Stimulated activated CD8-positive, alpha-beta memory T cell treated with anti-CD3 and anti-CD28 coated beads, Interleukin-12 subunit alpha, Interleukin-12 subunit beta, amount 100 ng/mL, for 1 hour (primary cell): ENCODE measurements around the gene MRPL51.

Experiments used
- DNase-seq: peaks from one replicate; pipeline ENCODE4 v3.0.0-alpha.2; 2020; ENCODE audit warnings: low read depth

The MRPL51 gene

DNA sequence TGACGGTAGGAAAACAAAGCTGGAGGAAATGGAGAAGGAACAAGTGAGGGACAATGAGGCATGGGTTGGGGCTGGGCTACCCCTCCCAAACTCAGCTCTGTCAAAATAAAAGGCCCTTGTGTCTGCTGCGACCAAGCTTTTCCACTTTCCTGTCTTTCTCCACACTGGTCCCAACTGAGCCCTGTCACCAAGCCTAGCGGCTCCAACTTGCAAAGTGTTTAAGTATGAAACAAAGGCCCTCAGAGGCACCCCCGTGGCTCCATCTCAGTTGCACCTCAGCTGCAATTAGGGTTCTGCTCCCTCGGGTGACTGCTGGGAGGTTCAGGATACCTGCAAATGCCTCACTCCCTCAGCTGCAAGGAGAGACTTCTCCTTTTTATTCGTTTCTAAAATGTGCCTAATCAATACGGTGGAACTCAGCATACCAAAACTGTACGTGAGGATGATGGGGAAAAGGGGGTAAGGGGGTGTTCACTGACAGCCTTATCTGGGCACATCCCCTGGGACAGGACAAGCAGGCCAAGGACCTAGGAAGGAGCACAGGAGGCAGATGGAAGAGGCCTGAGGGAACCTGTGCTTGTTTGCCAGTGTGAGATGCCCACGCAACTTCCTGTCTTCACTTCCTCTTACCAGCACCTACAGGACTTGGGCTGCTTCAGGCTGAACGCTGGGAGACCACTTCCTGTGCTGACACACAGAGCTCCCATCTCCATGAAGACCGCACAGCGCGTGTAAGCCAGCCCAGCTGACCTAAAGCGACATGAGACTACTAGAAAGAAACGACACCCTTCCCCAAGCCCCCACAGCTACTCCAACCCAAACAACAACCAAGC lies 31.4 kb downstream of the MRPL51 start:
- peak; percentile 68 for DNase-seq

DNA sequence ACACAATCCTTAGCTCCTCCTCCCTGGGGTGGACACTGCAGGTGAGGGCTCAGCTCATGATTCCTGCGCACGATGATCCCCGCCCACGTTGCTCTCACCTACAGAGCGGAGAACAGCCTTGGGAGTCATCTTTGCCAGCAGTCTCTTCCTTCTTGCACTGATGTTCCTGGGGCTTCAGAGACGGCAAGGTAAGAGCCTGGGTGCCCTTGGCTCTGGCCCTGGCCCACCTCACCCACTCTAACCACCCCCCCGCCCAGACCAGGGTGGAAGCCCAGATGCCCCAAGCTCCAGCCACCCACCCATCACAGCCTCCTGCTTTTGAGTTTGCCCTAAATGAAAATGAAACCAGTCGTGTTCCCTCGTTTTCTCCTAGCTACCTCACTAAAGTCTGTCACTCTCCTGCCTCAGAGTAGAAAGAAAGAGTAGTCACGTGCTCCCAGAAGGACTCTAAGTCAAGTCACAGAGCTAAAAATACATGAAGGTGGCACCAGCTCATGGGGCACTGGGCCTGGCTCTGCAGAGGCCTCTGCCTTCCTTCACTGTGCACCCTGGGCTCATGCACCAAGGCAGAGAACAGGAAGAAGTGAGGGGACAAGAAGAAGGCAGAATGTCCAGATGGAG lies 32.2 kb downstream of the MRPL51 start:
- DNase-seq, result no peak

DNA sequence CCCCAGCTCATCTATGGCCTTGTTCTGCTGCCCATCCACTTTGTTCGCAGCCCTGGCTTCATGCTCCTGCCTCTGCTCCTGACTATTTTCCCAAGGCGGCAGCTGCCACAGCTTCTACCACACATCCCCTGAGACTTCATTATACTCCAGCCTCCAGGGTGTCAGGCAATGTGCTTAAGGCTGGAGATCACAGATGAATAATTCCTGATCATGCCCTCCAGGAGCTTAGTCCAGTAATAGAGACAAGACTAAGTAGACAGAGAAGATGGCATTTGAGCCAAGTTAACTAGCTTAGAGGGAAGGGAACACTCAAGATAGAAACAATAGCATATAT lies 34.1 kb downstream of the MRPL51 start:
- no peak for DNase-seq

DNA sequence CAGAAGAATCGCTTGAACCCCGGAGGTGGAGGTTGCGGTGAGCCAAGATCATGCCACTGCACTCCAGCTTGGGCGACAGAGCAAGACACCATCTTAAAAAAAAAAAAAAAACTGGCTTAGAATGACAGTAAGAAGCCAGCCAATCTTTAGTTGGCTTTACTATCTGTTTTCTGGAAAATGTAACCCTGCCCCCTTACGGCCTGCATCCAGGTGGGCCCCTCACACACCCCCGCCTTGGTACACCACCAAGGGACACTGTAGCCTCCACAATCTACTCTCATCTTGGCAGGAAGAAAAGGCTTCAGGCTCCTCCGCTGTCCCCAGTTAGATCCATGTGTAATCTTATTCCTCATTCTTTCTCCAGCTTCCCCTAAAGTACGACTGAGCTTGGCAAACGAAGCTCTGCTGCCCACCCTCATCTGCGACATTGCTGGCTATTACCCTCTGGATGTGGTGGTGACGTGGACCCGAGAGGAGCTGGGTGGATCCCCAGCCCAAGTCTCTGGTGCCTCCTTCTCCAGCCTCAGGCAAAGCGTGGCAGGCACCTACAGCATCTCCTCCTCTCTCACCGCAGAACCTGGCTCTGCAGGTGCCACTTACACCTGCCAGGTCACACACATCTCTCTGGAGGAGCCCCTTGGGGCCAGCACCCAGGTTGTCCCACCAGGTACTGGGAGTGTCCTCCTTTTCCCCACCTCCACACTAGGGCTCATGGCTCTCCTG lies 34.6 kb downstream of the MRPL51 start:
- no peak for DNase-seq

DNA sequence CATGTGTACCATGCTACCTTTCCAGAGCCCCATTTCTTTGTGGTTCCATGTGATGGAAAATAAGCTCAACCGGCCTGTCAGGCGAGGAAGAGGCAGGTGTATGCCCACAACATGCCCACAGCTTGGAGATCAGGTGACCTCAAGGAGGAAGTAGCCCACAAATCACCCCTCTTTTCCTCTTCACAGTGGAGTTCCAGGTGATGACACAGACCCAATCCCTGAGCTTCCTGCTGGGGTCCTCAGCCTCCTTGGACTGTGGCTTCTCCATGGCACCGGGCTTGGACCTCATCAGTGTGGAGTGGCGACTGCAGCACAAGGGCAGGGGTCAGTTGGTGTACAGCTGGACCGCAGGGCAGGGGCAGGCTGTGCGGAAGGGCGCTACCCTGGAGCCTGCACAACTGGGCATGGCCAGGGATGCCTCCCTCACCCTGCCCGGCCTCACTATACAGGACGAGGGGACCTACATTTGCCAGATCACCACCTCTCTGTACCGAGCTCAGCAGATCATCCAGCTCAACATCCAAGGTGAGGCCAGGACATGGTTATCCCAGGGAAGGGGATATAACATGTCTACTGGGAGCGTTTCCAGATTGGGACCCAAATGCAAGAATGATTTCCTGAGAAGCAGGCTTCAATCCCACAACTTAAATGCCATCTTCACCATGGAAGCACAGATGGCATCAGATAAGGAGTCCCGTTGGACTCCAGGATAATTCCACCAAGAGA lies 35.7 kb downstream of the MRPL51 start:
- DNase-seq, result no peak

DNA sequence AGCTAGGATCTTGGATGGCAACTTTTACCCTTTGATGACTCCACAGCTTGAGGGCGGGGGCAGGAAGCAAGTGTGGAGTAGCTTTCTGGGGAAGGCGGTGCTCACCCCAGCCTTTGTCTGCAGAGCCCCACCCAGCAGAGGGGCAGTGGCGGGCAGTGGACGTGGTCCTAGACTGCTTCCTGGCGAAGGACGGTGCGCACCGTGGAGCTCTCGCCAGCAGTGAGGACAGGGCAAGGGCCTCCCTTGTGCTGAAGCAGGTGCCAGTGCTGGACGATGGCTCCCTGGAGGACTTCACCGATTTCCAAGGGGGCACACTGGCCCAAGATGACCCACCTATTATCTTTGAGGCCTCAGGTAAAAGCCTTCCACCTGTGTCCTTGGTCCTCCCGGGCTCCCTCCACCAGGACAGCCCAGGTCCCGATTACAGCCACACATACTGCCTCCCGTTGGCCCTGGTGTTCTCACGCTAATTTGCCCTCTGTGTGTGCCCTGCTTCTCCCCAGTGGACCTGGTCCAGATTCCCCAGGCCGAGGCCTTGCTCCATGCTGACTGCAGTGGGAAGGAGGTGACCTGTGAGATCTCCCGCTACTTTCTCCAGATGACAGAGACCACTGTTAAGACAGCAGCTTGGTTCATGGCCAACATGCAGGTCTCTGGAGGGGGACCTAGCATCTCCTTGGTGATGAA lies 40.0 kb downstream of the MRPL51 start:
- no peak for DNase-seq

DNA sequence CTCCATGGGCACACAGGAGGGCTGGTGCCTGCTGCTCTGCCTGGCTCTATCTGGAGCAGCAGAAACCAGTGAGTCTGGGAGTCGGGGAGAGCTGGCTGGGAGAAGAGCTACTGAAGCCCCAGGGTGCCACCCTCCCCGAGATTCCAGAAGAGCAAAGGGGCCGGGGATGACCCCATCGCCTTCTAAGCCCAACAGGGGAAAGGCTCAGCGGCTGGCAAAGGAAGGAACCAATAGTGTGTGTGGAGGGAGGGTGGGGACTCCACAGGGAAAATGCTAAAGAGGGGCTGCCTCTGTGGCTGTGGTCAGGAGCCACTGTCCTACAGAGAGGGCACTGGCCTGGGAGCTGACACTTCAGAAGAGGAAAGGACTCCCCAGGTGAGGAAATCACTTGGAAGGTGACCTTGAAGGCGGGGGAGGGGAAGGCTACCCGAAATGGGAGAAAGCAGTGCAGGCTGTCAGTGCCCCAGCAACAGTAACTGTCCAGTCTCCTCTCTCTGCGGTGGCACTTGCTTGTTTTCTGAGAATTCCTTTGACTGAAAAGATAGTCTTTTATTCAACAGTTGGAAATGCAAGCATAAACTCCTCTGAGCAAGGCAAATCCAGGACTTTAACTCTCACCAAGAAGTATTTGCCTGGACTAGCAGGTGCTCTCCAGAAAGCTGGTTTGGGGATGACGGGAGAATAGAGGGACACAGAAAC lies 40.7 kb downstream of the MRPL51 start:
- no peak for DNase-seq

DNA sequence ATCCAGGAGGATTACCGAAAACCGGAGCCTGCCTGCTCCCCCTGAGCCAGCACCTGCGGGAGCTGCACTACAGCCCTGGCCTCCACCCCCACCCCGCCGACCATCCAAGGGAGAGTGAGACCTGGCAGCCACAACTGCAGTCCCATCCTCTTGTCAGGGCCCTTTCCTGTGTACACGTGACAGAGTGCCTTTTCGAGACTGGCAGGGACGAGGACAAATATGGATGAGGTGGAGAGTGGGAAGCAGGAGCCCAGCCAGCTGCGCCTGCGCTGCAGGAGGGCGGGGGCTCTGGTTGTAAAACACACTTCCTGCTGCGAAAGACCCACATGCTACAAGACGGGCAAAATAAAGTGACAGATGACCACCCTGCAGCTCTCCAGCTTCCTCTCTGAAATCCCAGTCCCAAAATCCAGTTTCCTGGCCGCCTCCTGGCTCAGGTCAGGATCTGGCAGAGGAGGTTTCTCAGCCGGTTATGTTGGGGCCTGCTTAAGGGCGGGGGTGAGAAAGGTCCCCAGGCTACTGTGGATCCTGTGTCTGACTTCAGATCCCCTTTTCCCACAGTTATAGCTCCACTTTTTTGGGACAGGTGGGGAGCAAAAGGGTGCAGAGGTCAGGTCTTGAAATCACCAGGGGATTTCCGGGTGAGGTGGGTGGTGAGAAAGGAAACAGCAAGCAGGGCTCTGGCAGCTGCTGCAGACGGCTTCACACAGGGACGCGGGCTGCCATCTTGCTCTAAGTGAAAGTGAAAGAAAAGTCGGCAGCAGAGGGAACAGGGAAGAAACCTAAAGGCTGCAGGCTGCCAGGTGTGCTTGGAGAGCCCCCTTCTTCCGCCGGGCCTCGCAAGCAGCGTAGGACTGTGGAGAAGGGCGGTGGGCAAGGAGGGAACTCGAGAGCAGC lies 41.5 kb downstream of the MRPL51 start, which contains the start of gene TAPBPL:
Gene TAPBPL, plus strand, starts transcription at position 695 of the 897 bp plus-strand sequence. CDS start 207 bp downstream, outside the sequence.
- peak; percentile 58 for DNase-seq

DNA sequence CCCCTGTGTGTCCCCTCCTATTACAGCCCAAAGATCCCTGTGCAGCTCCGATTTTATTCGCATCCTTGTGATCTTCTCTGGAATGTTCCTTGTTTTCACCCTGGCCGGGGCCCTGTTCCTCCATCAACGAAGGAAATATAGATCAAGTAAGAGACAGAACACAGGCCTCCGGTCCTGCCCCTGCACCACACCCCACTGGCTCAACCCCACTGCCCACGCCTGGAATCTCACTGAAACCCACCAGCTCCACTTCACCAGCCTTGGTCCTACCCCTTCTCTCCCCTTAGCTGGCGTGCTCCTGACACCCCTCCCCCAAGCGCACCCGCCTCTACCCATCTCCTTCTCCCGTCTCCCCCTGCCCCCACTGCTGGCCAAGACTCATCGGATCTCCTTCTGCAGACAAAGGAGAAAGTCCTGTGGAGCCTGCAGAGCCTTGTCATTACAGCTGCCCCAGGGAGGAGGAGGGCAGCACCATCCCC lies 42.2 kb downstream of the MRPL51 start:
- DNase-seq, result no peak

DNA sequence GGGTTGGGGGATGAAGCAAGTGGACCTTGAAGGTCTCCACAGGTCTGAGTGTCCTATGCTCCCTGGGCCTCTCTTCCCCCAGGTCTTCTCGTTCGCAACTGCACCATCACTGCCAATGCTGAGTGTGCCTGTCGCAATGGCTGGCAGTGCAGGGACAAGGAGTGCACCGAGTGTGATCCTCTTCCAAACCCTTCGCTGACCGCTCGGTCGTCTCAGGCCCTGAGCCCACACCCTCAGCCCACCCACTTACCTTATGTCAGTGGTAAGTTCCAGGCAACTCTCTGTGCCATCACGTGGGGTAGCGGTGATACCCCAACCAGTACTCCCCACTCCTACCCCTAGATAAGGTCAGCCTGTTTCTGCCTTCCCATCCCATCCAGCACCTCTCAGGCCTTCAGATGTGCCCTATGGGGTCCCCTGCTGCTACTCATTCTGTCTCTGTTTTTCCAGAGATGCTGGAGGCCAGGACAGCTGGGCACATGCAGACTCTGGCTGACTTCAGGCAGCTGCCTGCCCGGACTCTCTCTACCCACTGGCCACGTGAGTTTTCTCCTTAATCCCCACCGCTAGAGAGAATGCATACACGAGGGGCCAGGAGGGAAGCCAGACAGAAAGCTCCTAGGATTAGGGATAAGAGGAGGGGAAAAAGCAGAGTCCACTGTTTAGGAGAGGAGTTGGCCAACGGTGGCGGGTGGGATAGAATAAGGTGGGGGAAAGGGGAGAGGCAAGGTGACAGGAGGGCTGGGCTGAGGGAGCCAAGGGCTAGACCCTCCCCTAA lies 42.8 kb downstream of the MRPL51 start:
- no peak for DNase-seq

DNA sequence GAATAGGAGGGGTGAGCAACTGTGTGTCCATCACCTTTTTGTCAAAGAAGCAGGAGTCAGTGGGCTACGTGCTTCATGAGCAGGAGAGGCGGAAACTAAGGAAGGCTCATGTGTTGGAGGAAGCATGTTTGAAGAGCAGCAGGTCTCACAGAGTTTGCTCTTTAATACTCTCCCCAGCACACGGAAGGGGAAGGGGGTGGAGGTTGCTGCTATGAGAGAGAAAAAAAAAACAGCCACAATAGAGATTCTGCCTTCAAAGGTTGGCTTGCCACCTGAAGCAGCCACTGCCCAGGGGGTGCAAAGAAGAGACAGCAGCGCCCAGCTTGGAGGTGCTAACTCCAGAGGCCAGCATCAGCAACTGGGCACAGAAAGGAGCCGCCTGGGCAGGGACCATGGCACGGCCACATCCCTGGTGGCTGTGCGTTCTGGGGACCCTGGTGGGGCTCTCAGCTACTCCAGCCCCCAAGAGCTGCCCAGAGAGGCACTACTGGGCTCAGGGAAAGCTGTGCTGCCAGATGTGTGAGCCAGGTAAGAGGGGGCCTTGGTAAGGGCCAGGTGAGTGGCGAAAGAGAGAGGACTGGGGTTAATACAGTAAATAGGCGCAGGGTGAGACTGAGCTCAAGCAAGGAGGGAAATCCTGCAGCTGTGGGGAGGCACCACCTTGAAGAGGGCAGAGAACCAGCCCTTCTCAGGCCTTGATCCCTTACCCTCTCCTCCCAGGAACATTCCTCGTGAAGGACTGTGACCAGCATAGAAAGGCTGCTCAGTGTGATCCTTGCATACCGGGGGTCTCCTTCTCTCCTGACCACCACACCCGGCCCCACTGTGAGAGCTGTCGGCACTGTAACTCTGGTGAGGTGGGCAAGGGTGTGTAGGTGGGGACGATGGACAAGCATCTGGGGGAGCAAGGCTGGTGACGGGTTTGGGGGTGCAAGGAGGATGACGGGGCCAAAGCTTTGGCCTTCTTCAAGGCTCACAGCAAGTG lies 48.1 kb downstream of the MRPL51 start, which contains the start of gene CD27:
Gene CD27, plus strand, starts transcription at position 252 of the 985 bp plus-strand sequence. Its CDS starts 141 bp downstream, at position 393.
- DNase-seq, result no peak

DNA sequence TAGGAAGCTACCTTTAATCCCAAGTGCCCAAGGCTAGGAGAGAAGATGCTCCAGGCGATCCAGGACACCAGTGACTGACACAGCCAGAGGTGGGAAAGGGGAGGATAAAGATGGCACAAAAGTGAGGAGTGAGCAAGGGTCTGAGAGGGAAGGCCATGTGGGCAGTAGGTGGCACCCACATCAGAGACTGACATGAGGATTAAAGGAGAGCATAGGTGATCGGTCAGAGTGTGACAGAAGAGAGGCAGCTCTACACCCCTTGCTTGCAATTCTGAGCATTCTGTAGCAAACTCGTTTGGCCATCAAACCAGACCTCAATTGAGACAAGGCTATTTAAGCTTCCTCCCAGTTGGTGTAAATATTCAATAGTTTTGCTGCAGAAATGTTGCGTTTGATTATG lies 49.0 kb downstream of the MRPL51 start:
- DNase-seq, result no peak

DNA sequence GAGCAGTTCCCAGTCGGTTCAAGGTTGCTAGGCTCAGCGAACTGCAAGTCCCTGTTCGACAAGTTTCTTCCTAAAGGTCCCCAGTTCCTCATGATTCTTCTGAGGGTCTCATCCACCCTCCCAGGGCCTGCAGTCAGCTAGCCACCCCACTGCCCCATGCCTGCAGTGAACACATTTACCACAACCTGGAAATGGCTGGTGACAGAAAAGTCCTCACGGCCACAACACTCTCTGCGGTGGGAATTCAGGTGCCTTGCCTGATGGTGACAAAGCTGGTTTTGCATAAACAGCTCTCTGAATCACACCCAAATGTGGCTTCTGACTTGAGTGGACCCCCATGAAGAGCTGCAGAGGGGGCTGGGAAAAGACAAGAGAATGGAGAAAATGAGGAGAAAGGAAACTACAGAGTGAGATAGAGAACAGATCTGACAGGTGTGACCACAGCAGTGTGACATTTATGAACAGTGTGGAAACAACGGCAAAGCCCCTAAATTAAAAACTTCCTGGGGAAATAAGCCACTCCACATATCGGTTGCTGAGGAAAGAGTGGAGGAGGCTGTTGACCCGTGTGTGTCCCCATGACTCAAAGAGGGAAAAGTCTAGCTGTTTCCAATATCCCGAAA lies 49.6 kb downstream of the MRPL51 start:
- no peak for DNase-seq

DNA sequence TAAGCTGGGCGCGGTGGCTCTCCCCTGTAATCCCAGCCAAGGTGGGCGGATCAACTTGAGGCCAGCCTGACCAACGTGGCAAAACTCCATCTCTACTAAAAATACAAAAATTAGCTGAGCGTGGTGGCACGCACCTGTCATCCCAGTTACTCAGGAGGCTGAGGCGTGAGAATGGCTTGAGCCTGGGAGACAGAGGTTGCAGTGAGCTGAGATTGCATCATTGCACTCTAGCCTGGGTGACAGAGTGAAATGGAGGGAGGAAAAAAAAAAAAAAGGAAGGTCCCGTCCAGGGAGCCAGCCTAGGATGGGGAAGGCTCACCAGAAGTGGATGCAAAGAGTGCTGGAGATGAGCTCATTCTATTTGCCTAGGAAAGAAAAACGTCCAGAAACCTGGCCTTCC lies 50.2 kb downstream of the MRPL51 start:
- no peak for DNase-seq
